ENCODE data around the gene GABPB2. TPM values are rescaled to one million over a fixed set of nuclear protein-coding genes. Genes with fewer than 3 reads are reported as not detected.

The GABPB2 gene
- total RNA-seq, 1 donor from 2014 or later = 14.1 TPM

DNA sequence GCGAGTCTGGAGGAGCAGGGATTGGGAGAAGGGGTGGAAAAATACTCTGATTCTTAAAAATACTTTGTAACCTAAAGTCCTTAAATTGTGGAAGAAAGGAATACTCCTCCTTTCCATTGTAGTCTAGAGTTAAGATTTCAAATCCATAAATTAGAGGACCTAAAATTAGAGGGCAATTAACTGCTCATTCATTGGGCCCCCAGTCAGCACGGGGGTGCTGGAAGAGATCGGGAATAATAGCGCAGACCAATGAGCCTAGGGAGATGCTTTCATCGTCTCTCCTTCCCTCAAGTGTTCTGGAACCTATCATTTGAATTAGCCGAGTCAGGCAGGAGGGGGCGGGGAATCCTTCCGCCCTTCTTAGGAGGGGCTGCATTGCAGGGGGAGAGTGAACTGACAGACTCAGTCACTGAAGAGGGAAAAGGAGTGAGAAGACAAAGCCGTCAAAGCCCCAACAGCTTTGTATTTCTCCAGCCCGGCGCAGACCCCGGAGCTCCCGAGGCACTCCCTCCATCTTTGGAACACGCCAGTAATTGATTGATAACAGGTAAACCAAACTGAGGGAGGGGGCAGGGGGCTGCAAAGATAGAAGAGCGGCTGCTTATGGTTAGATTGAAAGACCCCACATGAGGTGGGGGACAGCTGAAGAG lies 10.4 kb upstream of the GABPB2 start, which contains the start of gene MLLT11:
Gene MLLT11, plus strand, starts transcription at position 391 of the 650 bp plus-strand sequence. CDS start 6,828 bp downstream, outside the sequence.
- peak within 1 kb of the TSS; percentile 94 for H3K27ac ChIP-seq
- intact Hi-C loops (cut with DNase I) = no loop called here
- H3K27me3 ChIP-seq (ENCODE audit: low read depth) = no peaks in the 10 kb centered on the region
- H3K9me3 ChIP-seq = no peaks in the 10 kb centered on the region
- H3K4me3 ChIP-seq = peak within 1 kb of the TSS; percentile 94
- H3K36me3 ChIP-seq = peaks cover 21% of the 10 kb centered on the region
- H3K4me1 ChIP-seq = peaks cover 48% of the 10 kb centered on the region
- ATAC-seq = peak in 1 of 2 donors; percentile 10
- DNase-seq = no peak
- TF ChIP-seq, protein P1, sequence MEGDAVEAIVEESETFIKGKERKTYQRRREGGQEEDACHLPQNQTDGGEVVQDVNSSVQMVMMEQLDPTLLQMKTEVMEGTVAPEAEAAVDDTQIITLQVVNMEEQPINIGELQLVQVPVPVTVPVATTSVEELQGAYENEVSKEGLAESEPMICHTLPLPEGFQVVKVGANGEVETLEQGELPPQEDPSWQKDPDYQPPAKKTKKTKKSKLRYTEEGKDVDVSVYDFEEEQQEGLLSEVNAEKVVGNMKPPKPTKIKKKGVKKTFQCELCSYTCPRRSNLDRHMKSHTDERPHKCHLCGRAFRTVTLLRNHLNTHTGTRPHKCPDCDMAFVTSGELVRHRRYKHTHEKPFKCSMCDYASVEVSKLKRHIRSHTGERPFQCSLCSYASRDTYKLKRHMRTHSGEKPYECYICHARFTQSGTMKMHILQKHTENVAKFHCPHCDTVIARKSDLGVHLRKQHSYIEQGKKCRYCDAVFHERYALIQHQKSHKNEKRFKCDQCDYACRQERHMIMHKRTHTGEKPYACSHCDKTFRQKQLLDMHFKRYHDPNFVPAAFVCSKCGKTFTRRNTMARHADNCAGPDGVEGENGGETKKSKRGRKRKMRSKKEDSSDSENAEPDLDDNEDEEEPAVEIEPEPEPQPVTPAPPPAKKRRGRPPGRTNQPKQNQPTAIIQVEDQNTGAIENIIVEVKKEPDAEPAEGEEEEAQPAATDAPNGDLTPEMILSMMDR (IDR thresholded peaks at IDR 0.05) = no peak

DNA sequence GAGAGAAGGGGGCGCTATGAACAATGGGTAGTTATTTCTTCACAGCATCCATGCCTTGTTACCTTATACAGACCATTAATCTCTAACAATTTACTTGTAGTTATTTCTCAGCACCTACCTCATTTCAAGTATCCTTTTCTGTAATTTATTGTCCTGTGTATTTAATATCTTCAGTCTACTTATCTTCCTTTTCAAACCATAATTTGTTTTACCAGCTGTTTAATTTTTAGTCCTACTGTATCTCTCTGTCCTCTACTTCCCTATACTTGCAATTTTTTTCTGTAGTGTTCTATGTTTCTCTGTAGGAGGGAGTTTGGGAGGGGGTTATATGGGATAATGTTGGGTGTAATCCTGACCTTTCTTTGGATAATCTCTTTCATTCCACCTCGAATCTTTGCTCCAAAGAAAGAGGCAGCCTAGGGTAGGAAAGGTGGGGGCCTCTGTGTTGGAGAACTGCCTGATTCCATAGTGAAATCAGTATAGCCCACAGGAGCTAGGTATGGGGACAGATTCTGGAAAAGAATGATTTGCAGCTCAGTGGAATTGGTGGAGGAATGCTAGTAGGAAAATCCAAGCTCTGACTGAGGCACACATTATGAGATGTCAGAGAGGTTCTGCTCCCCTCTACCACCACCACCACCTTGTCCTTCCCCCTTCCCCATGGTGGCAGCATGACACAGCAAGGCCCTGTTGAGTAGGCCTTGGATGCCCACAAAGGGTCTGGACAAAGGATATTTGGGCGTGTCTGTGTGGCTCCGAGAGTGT lies 9.7 kb upstream of the GABPB2 start:
- H3K27ac ChIP-seq = no peak overlapping the region

DNA sequence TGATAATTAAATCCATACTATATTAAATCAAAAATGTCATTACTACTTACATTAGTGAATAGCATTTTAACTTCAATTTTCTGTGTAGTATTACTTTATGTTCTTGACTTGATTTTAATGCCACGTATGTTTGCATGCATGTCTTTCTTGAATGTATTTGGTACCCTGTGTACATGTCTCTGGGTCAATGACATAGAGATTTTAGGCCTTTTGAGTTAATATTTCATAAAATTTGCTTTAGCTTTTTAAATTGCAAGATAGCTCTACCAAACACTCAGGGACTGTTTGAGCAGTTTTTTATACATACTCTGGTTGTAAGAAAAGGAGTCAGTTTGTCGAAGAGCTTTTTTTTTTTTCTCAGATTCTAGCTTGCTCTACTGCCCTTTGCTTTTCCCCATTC lies 8.9 kb upstream of the GABPB2 start:
- Histone ChIP-seq H3K27me3 (ENCODE audit: low read depth) (no peaks in the 10 kb centered on the region), H3K4me1 (peaks cover 32% of the 10 kb centered on the region), H3K36me3 (peaks cover 6% of the 10 kb centered on the region), H3K27ac (no peak overlapping the region), H3K9me3 (no peaks in the 10 kb centered on the region), H3K4me3 (no peak overlapping the region)
- intact Hi-C loops (cut with DNase I) = no loop called here
- TF ChIP-seq, protein P1 (IDR thresholded peaks at IDR 0.05) = no peak
- ATAC-seq (no peak), DNase-seq (no peak)

More for the DNA sequence above, 9.7 kb upstream of the GABPB2 start:
- DNase-seq = no peak
- Histone ChIP-seq H3K36me3 (peaks cover 14% of the 10 kb centered on the region), H3K9me3 (no peaks in the 10 kb centered on the region), H3K4me3 (peak overlapping the region; percentile 94), H3K27me3 (ENCODE audit: low read depth) (no peaks in the 10 kb centered on the region), H3K4me1 (peaks cover 40% of the 10 kb centered on the region)
- TF ChIP-seq, protein P1 (IDR thresholded peaks at IDR 0.05) = no peak
- intact Hi-C loops (cut with DNase I) = no loop called here
- ATAC-seq = no peak

DNA sequence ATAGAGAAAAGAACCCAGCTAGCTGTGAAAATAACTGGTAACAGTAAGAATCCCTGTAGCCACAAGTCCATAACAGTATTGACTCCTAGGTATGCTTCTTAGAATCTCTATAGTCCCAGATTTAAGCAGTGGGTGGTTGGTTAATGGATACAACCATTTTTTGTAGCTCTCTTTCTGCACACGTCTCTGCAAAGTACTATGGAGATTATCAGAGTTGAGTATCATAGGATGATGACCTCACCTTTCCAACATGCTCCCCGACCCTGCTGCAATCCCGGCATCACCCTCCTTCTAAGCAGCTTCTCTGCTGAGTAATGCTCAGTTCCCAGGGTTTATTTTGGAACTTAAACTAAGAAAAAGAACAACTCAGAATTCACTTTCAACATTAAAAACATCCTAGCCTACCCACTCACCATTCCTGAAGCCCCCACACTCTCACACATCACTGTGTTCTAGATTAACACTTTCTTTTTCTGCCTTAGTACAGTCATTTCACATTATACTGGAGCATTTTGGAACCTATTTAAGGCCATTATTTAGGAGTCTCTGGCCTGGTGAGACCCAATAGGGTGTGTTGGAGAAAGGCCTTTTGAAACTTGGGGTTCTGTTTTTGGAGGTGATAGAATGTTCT lies 7.7 kb upstream of the GABPB2 start:
- Histone ChIP-seq H3K4me1 (peaks cover 20% of the 10 kb centered on the region), H3K4me3 (no peak overlapping the region), H3K36me3 (no peaks in the 10 kb centered on the region), H3K27ac (no peak overlapping the region), H3K9me3 (no peaks in the 10 kb centered on the region), H3K27me3 (ENCODE audit: low read depth) (no peaks in the 10 kb centered on the region)
- TF ChIP-seq, protein P1 (IDR thresholded peaks at IDR 0.05) = no peak
- ATAC-seq (no peak), DNase-seq (no peak)
- intact Hi-C loops (cut with DNase I) = no loop called here

DNA sequence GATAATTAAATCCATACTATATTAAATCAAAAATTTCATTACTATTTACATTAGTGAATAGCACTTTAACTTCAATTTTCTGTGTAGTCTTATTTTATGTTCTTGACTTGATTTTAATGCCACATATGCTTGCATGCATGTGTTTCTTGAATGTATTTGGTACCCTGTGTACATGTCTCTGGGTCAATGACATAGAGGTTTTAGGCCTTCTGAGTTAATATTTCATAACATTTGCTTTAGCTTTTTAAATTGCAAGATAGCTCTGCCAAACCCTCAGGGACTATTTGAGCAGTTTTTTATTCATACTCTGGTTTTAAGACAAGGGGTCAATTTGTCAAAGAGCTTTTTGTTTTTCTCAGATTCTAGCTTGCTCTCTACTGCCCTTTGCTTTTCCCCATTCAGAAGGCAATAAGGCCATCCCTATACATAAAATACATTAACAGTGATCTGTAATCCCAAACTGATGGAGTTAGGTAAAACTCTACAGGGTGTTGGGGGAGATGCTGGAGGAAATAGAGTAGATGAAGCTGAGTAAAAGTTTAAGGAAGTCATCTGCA lies 5.4 kb upstream of the GABPB2 start:
- TF ChIP-seq, protein P1 (IDR thresholded peaks at IDR 0.05) = no peak
- DNase-seq (no peak), ATAC-seq (no peak)
- no peak overlapping the region for H3K4me3 ChIP-seq
- H3K4me1 ChIP-seq = peaks cover 18% of the 10 kb centered on the region
- no peaks in the 10 kb centered on the region for H3K36me3 ChIP-seq
- H3K27ac ChIP-seq = no peak overlapping the region
- no peaks in the 10 kb centered on the region for H3K9me3 ChIP-seq
- H3K27me3 ChIP-seq (ENCODE audit: low read depth) = no peaks in the 10 kb centered on the region
- intact Hi-C loops (cut with DNase I) = no loop called here

Measured in lower lobe of right lung (tissue), 2 donors.